ENCODE results near the gene ATF7. TPM values are rescaled to one million over a fixed set of nuclear protein-coding genes. Genes with fewer than 3 reads are reported as not detected.

Gene ATF7
- total and polyA plus RNA-seq, 2 of the 4 experiments (the other 2 are of a cell fraction), result 7.0 to 16.3 TPM

GRCh38 chr12:53530920-53531319 lies 95.3 kb downstream of the ATF7 start:
- POLR2A ChIA-PET (ENCODE audit: unreplicated experiment), result no interaction called here
- H4K8ac ChIP-seq (ENCODE audit: low read depth in 2 of 2, low read length in 2 of 2), result 0 out of 4 replicates have a peak overlapping the region, but pooled peaks of 1 of the 2 experiments have one; percentile 17
- H3K4ac ChIP-seq (ENCODE audit: low read depth, low read length), result no peak overlapping the region; the same call in 1 of the 2 replicates
- H4K20me1 ChIP-seq (ENCODE audit: insufficient read depth, low read length), result no peaks in the 10 kb centered on the region
- H3K4me1 ChIP-seq (ENCODE audit: control insufficient read depth, insufficient read depth, low read length), result peaks cover 1% of the 10 kb centered on the region; the same call in 1 of the 2 replicates
- peak overlapping the region; percentile 54 for H2BK5ac ChIP-seq (ENCODE audit: low read depth, low read length, poor library complexity, severe bottlenecking)
- no peaks in the 10 kb centered on the region for H3K27me3 ChIP-seq (ENCODE audit: control insufficient read depth, insufficient read depth, low read length)
- H3K9me1 ChIP-seq (ENCODE audit: insufficient read depth, low read length), result peaks cover 4% of the 10 kb centered on the region
- H3K4me3 ChIP-seq (ENCODE audit: insufficient read depth, low read depth, low read length), result no peak overlapping the region
- H2BK20ac ChIP-seq (ENCODE audit: low read depth, low read length), result no peak overlapping the region
- peak; percentile 76 for DNase-seq
- TF ChIP-seq MAZ (IDR thresholded peaks at IDR 0.05; ENCODE audit: borderline replicate concordance, low read depth, low read length), result no peak
- TF ChIP-seq RCOR1 (IDR thresholded peaks at IDR 0.05; ENCODE audit: insufficient replicate concordance, low read length), result no peak
- TF ChIP-seq BHLHE40 (IDR thresholded peaks at IDR 0.05; ENCODE audit: low read depth, low read length), result no peak
- no peak for TF ChIP-seq CHD1 (IDR thresholded peaks at IDR 0.05; ENCODE audit: low read depth, low read length)
- TF ChIP-seq MXI1 (IDR thresholded peaks at IDR 0.05; ENCODE audit: borderline replicate concordance, low read depth, low read length), result no peak
- no peak for TF ChIP-seq POLR2A (IDR thresholded peaks at IDR 0.05; ENCODE audit: low read depth, low read length)
- TF ChIP-seq FOS (IDR thresholded peaks at IDR 0.05; ENCODE audit: low read depth, low read length), result peak; percentile 56; the same call in 1 of the 2 replicates
- TF ChIP-seq CTCF (conservative IDR thresholded peaks at IDR 0.05; ENCODE audit: low read depth, low read length), result no peak
- TF ChIP-seq CEBPB (IDR thresholded peaks at IDR 0.05; ENCODE audit: low read depth, low read length), result no peak
- H3K14ac ChIP-seq (replicated peaks; ENCODE audit: low read depth, low read length), result no peak overlapping the region
- H3K56ac ChIP-seq (ENCODE audit: extremely low read depth, insufficient read depth, low read length), result no peak overlapping the region
- no peak overlapping the region for H3K4me2 ChIP-seq (ENCODE audit: low read depth, low read length)
- H3K9me3 ChIP-seq (ENCODE audit: control insufficient read depth, insufficient read depth, low read length), result no peaks in the 10 kb centered on the region
- dilution Hi-C loops (cut with HindIII; ENCODE audit: low sequenced_read_pairs, unreplicated experiment), result no loop called here
- no TSS peak for BruUV-seq (replicated peaks)
- no peak overlapping the region; the same call in 1 of the 2 replicates for H2AK5ac ChIP-seq (ENCODE audit: low read depth, low read length)
- peak; percentile 96 for ATAC-seq (ENCODE audit: low read depth)
- in situ Hi-C loops (cut with MboI; ENCODE audit: low sequenced_read_pairs), result no loop called here
- H3K18ac ChIP-seq (ENCODE audit: low read depth, low read length), result no peak overlapping the region
- H2AK9ac ChIP-seq (replicated peaks; ENCODE audit: low read depth, low read length, poor library complexity), result no peak overlapping the region
- no peak overlapping the region for H2BK15ac ChIP-seq (ENCODE audit: low read depth, low read length)
- peaks cover 0 to 4% of the 10 kb centered on the region in 2 experiments; a peak in 1 of 4 replicates for H3K79me1 ChIP-seq (ENCODE audit: low read depth in 1 of 2, low read length in 2 of 2)
- no peak overlapping the region for H4K5ac ChIP-seq (ENCODE audit: low read depth, low read length)
- H3K23ac ChIP-seq (ENCODE audit: low read depth, low read length), result no peak overlapping the region
- CTCF ChIA-PET, result interaction anchor here (0.6 kb wide), 1 partner anchor 499 kb away, joined by 7 read pairs; no protein-coding TSS in a partner anchor
- H2AFZ ChIP-seq (replicated peaks; ENCODE audit: low read length, poor library complexity), result no peak overlapping the region
- H4K91ac ChIP-seq (ENCODE audit: insufficient read depth, low read depth, low read length), result no peak overlapping the region
- H3K9ac ChIP-seq (ENCODE audit: low read depth, low read length), result no peak overlapping the region
- no peak overlapping the region for H2BK120ac ChIP-seq (ENCODE audit: low read depth, low read length)
- no peak overlapping the region for H3K27ac ChIP-seq (ENCODE audit: insufficient read depth, low read length)
- H3K36me3 ChIP-seq (ENCODE audit: control insufficient read depth, insufficient read depth, low read length), result peaks cover 43% of the 10 kb centered on the region
- 20% methylated on average over 1 of the region's 4 CpGs; no CpG with 5 or more reads in 1 of the 2 experiments for WGBS, 2 experiments (ENCODE audit: extremely low coverage in 2 of 2, insufficient read length in 1 of 2)
- intact Hi-C loops (cut with micrococcal nuclease), result no loop called here

Data from IMR-90 (cell line).